Measurements from ENCODE around the gene LARP4B.

LARP4B gene

GRCh38 chr10:865924-866576 lies 65.5 kb downstream of the LARP4B start:
- no peak for DNase-seq

- no peak for DNase-seq
These were observed 66.2 kb downstream of the LARP4B start for GRCh38 chr10:865257-865656.

- no peak for DNase-seq
These were observed 71.0 kb downstream of the LARP4B start for GRCh38 chr10:860519-860918.

- no peak for DNase-seq
These were observed 74.9 kb downstream of the LARP4B start for GRCh38 chr10:856416-857157.

GRCh38 chr10:855671-856070 lies 75.8 kb downstream of the LARP4B start:
- no peak for DNase-seq

- no peak for DNase-seq
These were observed 76.4 kb downstream of the LARP4B start for GRCh38 chr10:855079-855478.

GRCh38 chr10:853017-853416 lies 78.5 kb downstream of the LARP4B start:
- DNase-seq, result no peak

- no peak for DNase-seq
These were observed 79.1 kb downstream of the LARP4B start for GRCh38 chr10:852386-852785.

- no peak for DNase-seq
These were observed 79.6 kb downstream of the LARP4B start for GRCh38 chr10:851901-852300.

- DNase-seq, result no peak
These were observed 81.4 kb downstream of the LARP4B start for GRCh38 chr10:850093-850492.

- no peak for DNase-seq
These were observed 83.6 kb downstream of the LARP4B start for GRCh38 chr10:847868-848267.

GRCh38 chr10:846126-846685 lies 85.3 kb downstream of the LARP4B start:
- no peak for DNase-seq

- no peak for DNase-seq
These were observed 86.0 kb downstream of the LARP4B start for GRCh38 chr10:845526-845925.

GRCh38 chr10:844552-844951 lies 87.0 kb downstream of the LARP4B start:
- DNase-seq, result no peak

- DNase-seq, result no peak
These were observed 87.8 kb downstream of the LARP4B start for GRCh38 chr10:843703-844102.

GRCh38 chr10:842795-843194 lies 88.7 kb downstream of the LARP4B start:
- no peak for DNase-seq

GRCh38 chr10:841535-841934 lies 90.0 kb downstream of the LARP4B start:
- DNase-seq, result no peak

GRCh38 chr10:839550-840205 lies 91.8 kb downstream of the LARP4B start:
- DNase-seq, result no peak

- no peak for DNase-seq
These were observed 94.7 kb downstream of the LARP4B start for GRCh38 chr10:836782-837181.

GRCh38 chr10:834493-834892 lies 97.0 kb downstream of the LARP4B start:
- no peak for DNase-seq

- DNase-seq, result no peak
These were observed 102.3 kb downstream of the LARP4B start for GRCh38 chr10:829241-829640.

- no peak for DNase-seq
These were observed 103.3 kb downstream of the LARP4B start for GRCh38 chr10:828191-828590.

GRCh38 chr10:824946-825345 lies 106.6 kb downstream of the LARP4B start:
- no peak for DNase-seq

- no peak for DNase-seq
These were observed 107.0 kb downstream of the LARP4B start for GRCh38 chr10:824497-824896.

Data from NCI-H446 treated with DMSO at 0.1 percent for 48 hours (cell line).